Neural progenitor cell (in vitro differentiated cells): ENCODE data around the gene NOTCH2NLA.
"Not testable (repeated sequence)": the region's sequence is repeated elsewhere in the genome, so short reads cannot be mapped to it uniquely, and the experiment has no call there.

Experiments used
- CTCF ChIP-seq: fragments of 200-600 bp; sonication (generic); IDR thresholded peaks from 2 replicates; pipeline ENCODE4 v1.5.1; 2017; ENCODE audit warnings: antibody characterized with exemption, mild to moderate bottlenecking
- EZH2phosphoT487 ChIP-seq: fragments of 200-600 bp; sonication (generic); IDR thresholded peaks from 2 replicates; pipeline ENCODE4 v1.6.1; 2017; ENCODE audit warnings: antibody characterized with exemption

GRCh38 chr1:146277087-146277486 lies 48.3 kb upstream of the NOTCH2NLA start:
- not testable (repeated sequence) for TF ChIP-seq CTCF, EZH2phosphoT487
